OCI-LY1 (cell line): ENCODE measurements around the gene ENPP3.

Experiments used
- H2AFZ ChIP-seq: fragments of 200-600 bp; sonication (generic), shearing (Covaris generic); 2 replicates; pipeline ENCODE4 v1.6.0; 2014; ENCODE audit warnings: antibody characterized with exemption, mild to moderate bottlenecking, low read length
- H3F3A ChIP-seq: fragments of 200-600 bp; sonication (generic), shearing (Covaris generic); 2 replicates; pipeline ENCODE4 v1.6.0; 2014; ENCODE audit warnings: mild to moderate bottlenecking, antibody characterized with exemption, low read length, moderate library complexity; ENCODE audit not compliant: insufficient read depth
- H3K27ac ChIP-seq: fragments of 200-600 bp; sonication (generic); 2 replicates; pipeline ENCODE4 v1.5.1; 2014; ENCODE audit warnings: low read length, mixed run types, mild to moderate bottlenecking, low read depth; ENCODE audit not compliant: poor library complexity, severe bottlenecking
- H3K27me3 ChIP-seq: fragments of 200-600 bp; sonication (generic); 2 replicates; pipeline ENCODE4 v1.6.0; 2014; ENCODE audit warnings: antibody characterized with exemption, mild to moderate bottlenecking, low read length, moderate library complexity; ENCODE audit not compliant: insufficient read depth
- H3K36me3 ChIP-seq: fragments of 200-600 bp; sonication (generic); 2 replicates; pipeline ENCODE4 v1.6.1; 2014; ENCODE audit warnings: mild to moderate bottlenecking, antibody characterized with exemption, low read length, moderate library complexity, mixed read lengths; ENCODE audit not compliant: insufficient read depth
- H3K4me1 ChIP-seq: fragments of 200-600 bp; sonication (generic); 2 replicates; pipeline ENCODE4 v1.5.1; 2014; ENCODE audit warnings: mild to moderate bottlenecking, low read length, moderate library complexity; ENCODE audit not compliant: insufficient read depth, severe bottlenecking
- H3K4me2 ChIP-seq: fragments of 200-600 bp; sonication (generic), shearing (Covaris generic); 2 replicates; pipeline ENCODE4 v1.6.1; 2014; ENCODE audit warnings: low read length
- H3K4me3 ChIP-seq: fragments of 200-600 bp; sonication (generic); 2 replicates; pipeline ENCODE4 v1.5.1; 2014; ENCODE audit warnings: low read length, low read depth, mild to moderate bottlenecking, mixed read lengths; ENCODE audit not compliant: poor library complexity, severe bottlenecking
- H3K79me2 ChIP-seq: fragments of 200-600 bp; shearing (Covaris generic); 2 replicates; pipeline ENCODE4 v1.6.1; 2016; ENCODE audit warnings: mixed run types, low read length, mixed read lengths; ENCODE audit not compliant: insufficient read depth
- H3K9ac ChIP-seq: fragments of 200-600 bp; sonication (generic), shearing (Covaris generic); 2 replicates; pipeline ENCODE4 v1.6.1; 2014; ENCODE audit warnings: mild to moderate bottlenecking, low read length, mixed read lengths
- H3K9me2 ChIP-seq: fragments of 200-600 bp; sonication (generic), shearing (Covaris generic); 2 replicates; pipeline ENCODE4 v1.6.1; 2014; ENCODE audit warnings: low read depth, mild to moderate bottlenecking, low read length, mixed read lengths
- H3K9me3 ChIP-seq: fragments of 200-600 bp; shearing (Covaris generic); 2 replicates; pipeline ENCODE4 v1.6.1; 2014; ENCODE audit warnings: low read length, mixed read lengths
- H4K20me1 ChIP-seq: fragments of 200-600 bp; sonication (generic), shearing (Covaris generic); 2 replicates; pipeline ENCODE4 v1.6.0; 2016; ENCODE audit warnings: mild to moderate bottlenecking, low read length; ENCODE audit not compliant: insufficient read depth
- CTCF ChIP-seq: fragments of 200-600 bp; sonication (generic), shearing (Covaris generic); IDR thresholded peaks from 2 replicates; pipeline ENCODE4 v1.5.1; 2017; ENCODE audit warnings: mild to moderate bottlenecking, antibody characterized with exemption, low read length, moderate library complexity, mixed read lengths
- EZH2 ChIP-seq: fragments of 200-600 bp; sonication (generic), shearing (Covaris generic); IDR thresholded peaks from 2 replicates; pipeline ENCODE4 v1.8.0; 2017; ENCODE audit warnings: borderline replicate concordance, mixed run types, mild to moderate bottlenecking, antibody characterized with exemption, low read length, moderate library complexity, mixed read lengths

The ENPP3 gene

DNA sequence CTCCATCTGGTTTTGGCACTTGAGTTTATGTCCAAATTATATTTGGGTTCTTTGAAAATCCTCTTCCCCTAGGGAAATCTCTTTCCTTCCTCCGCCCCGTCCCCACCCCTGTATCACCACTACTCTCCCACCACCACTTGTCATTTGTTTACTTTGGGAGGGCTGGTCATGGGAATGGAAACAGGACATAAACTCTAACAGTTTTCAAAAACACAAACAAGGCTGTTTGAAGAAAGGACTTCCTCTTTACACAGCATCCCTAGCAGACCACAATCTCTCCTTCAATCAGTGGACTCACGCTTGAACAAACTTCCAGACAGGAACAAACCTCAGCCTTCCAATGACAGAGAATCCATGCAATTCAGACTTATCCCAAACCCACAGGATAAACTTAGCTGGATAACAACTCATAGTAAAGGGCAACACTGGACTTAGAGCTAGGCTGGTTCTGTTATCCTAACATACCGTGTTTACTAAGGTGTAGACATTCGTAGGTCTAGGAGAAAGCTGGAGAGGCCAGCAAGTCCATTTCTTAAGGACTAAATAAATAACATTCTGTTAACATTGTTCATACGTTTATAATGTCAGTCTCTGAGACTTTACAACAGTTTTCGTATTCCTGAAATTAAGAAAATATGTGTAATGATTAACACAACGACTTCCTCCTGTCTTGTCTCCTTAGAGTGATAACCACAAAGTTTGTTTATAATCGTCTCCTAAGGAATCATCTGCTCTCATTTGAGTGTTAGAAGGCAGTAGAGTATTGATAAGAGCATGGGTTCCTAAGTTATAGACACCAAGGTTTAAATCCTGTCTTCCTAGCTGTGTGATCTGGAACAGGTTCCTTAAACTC is 117.8 kb downstream of the ENPP3 start:
- Histone ChIP-seq H3K79me2 (no peaks in the 10 kb centered on the region), H3K9me2 (no peaks in the 10 kb centered on the region), H3K27me3 (no peaks in the 10 kb centered on the region), H3K9ac (no peak overlapping the region), H3K4me2 (no peak overlapping the region), H4K20me1 (no peaks in the 10 kb centered on the region), H3K36me3 (no peaks in the 10 kb centered on the region), H3K27ac (no peak overlapping the region), H3K4me3 (no peak overlapping the region), H2AFZ (no peak overlapping the region), H3K9me3 (no peaks in the 10 kb centered on the region), H3K4me1 (no peaks in the 10 kb centered on the region), H3F3A (no peaks in the 10 kb centered on the region)
- TF ChIP-seq CTCF (no peak), EZH2 (no peak)

- Histone ChIP-seq H3K9ac (no peak overlapping the region), H3K79me2 (no peaks in the 10 kb centered on the region), H4K20me1 (no peaks in the 10 kb centered on the region), H3K4me3 (no peak overlapping the region), H3F3A (no peaks in the 10 kb centered on the region), H3K27me3 (no peaks in the 10 kb centered on the region), H3K4me2 (no peak overlapping the region), H3K9me3 (no peaks in the 10 kb centered on the region), H3K27ac (no peak overlapping the region), H2AFZ (no peak overlapping the region), H3K36me3 (no peaks in the 10 kb centered on the region), H3K9me2 (no peaks in the 10 kb centered on the region), H3K4me1 (no peaks in the 10 kb centered on the region)
- no peak for TF ChIP-seq CTCF
- TF ChIP-seq EZH2 = no peak
Measured at GRCh38 chr6:131755597-131755996, 118.5 kb downstream of the ENPP3 start.

- H3K27me3 ChIP-seq = no peaks in the 10 kb centered on the region
- H3K36me3 ChIP-seq = no peaks in the 10 kb centered on the region
- no peaks in the 10 kb centered on the region for H3K9me2 ChIP-seq
- no peaks in the 10 kb centered on the region for H3K79me2 ChIP-seq
- H3F3A ChIP-seq = no peaks in the 10 kb centered on the region
- no peak overlapping the region for H3K4me3 ChIP-seq
- no peak overlapping the region for H3K4me2 ChIP-seq
- H4K20me1 ChIP-seq = no peaks in the 10 kb centered on the region
- no peak for TF ChIP-seq EZH2
- no peak for TF ChIP-seq CTCF
- no peak overlapping the region for H3K27ac ChIP-seq
- no peaks in the 10 kb centered on the region for H3K4me1 ChIP-seq
- no peaks in the 10 kb centered on the region for H3K9me3 ChIP-seq
- H2AFZ ChIP-seq = no peak overlapping the region
- H3K9ac ChIP-seq = no peak overlapping the region
Measured at GRCh38 chr6:131756039-131756438, 118.9 kb downstream of the ENPP3 start.
